ENCODE measurements around the gene PLA2G5. TPM values are rescaled to one million over a fixed set of nuclear protein-coding genes. Genes with fewer than 3 reads are reported as not detected.

Gene PLA2G5
- total and polyA plus RNA-seq, 2 of the 13 experiments (the other 11 are each of a cell fraction or from before 2014, with no cell fraction given): not detected

DNA sequence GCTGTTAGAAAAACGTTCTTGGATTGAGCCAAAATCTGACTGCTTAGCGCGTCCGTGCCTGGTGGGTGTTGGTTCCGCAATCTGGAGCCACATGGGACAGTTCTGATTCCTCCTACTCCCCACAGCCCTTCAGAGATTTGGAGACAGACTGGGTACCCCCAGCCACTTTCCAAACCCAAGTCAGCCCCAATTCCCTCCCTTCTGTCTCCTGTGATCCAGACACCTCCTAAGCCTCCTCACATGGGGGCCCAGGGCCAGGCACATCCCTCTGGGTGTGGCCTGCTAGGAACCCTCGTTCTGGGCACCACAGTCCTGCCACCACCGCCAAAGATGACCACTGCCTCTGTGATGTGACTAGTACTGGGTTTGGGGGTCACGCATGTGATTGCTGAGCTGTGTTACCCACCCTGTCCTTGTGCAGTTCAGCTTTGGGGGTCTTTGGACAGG is 4.8 kb downstream of the PLA2G5 start:
- DNase-seq (ENCODE audit: low spot score): no peak
- no peaks in the 10 kb centered on the region for H3K36me3 ChIP-seq (replicated peaks in 1 of 2; ENCODE audit: control insufficient read depth in 1 of 2, insufficient read depth in 2 of 2, low read length in 2 of 2)
- WGBS (ENCODE audit: low lambda C conversion rate): 53% methylated on average over 8 of the region's 8 CpGs
- peaks cover 0 to 29% of the 10 kb centered on the region in 2 experiments; a peak in 2 of 5 replicates for H3K27me3 ChIP-seq (ENCODE audit: control insufficient read depth in 1 of 2, insufficient read depth in 2 of 2, low read length in 2 of 2)
- BruUV-seq (replicated peaks): no TSS peak
- no peak for FAIRE-seq
- ChIA-PET CTCF (ENCODE audit: low intra/inter-chr PET ratio, low total read pairs) (no interaction called here), POLR2A (no interaction called here)
- no peak overlapping the region for H3K27ac ChIP-seq (ENCODE audit: extremely low read length, insufficient read depth, low read length)
- no peak overlapping the region for H3K4me3 ChIP-seq (replicated peaks in 1 of 3; ENCODE audit: insufficient read depth in 1 of 3, low read depth in 2 of 3, low read length in 3 of 3)
- H3K79me2 ChIP-seq (ENCODE audit: insufficient read depth, low read length): no peaks in the 10 kb centered on the region
- H4K20me1 ChIP-seq (ENCODE audit: insufficient read depth, low read length): no peaks in the 10 kb centered on the region
- H3K9ac ChIP-seq (ENCODE audit: insufficient read depth, low read depth, low read length): no peak overlapping the region
- TF ChIP-seq GPN1 (CRISPR knock-in tag; IDR thresholded peaks at IDR 0.05; ENCODE audit: borderline replicate concordance) (no peak), ZNF20 (CRISPR knock-in tag; IDR thresholded peaks at IDR 0.05) (no peak), ZNF841 (CRISPR knock-in tag; IDR thresholded peaks at IDR 0.05; ENCODE audit: borderline replicate concordance) (no peak), ATM (IDR thresholded peaks at IDR 0.05; ENCODE audit: borderline replicate concordance) (no peak), EHMT2 (IDR thresholded peaks at IDR 0.05; ENCODE audit: borderline replicate concordance, low read depth, low read length) (no peak), SNAPC2 (CRISPR knock-in tag; IDR thresholded peaks at IDR 0.05) (no peak), CREB1 (IDR thresholded peaks at IDR 0.05) (no peak), CREB1 (CRISPR knock-in tag; IDR thresholded peaks at IDR 0.05) (no peak), ZNF460 (CRISPR knock-in tag; IDR thresholded peaks at IDR 0.05; ENCODE audit: borderline replicate concordance) (no peak), TBP (CRISPR knock-in tag; IDR thresholded peaks at IDR 0.05) (no peak), ARNT (IDR thresholded peaks at IDR 0.05) (no peak), CCDC6 (CRISPR knock-in tag; IDR thresholded peaks at IDR 0.05) (no peak)
- in situ Hi-C loops (cut with HindIII; ENCODE audit: extremely low pct_ligation_motif_present, low pct_unique_long_range_greater_than_20kb): no loop called here
- H3K9me3 ChIP-seq (ENCODE audit: low read length): no peaks in the 10 kb centered on the region
- no peak for ATAC-seq
- intact Hi-C loops (cut with micrococcal nuclease; ENCODE audit: unreplicated experiment): no loop called here
- no peak overlapping the region for H3K4me2 ChIP-seq (ENCODE audit: low read depth, low read length)
- H3K4me1 ChIP-seq (ENCODE audit: insufficient read depth, low read length): no peaks in the 10 kb centered on the region
- H2AFZ ChIP-seq (ENCODE audit: low read length): no peak overlapping the region

DNA sequence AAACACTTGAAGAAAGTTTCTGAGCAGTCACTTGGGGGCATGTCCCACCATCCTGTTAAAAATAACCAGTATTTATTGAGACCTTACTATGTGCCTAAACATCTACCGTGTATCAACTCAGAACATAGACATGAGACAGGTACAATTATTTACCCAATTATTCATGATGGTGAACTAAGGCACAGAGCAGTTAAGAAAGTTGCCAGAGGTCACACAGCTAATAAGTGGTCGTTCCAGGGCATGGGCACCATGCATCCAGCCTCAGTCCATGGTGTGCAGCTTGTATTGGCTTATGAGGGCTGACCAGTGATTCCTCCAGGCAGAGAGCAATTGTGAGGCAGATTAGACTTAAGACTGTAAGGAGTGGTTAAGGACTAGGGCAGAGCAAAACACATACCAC is 5.4 kb downstream of the PLA2G5 start:
- H3K36me3 ChIP-seq (replicated peaks in 1 of 2; ENCODE audit: control insufficient read depth in 1 of 2, insufficient read depth in 2 of 2, low read length in 2 of 2): no peaks in the 10 kb centered on the region
- FAIRE-seq (no peak), DNase-seq (ENCODE audit: low spot score) (no peak), ATAC-seq (no peak)
- BruUV-seq (replicated peaks): no TSS peak
- 2% methylated on average over 2 of the region's 2 CpGs for WGBS (ENCODE audit: low lambda C conversion rate)
- 0 out of 2 replicates have a peak, but pooled peaks cover 2% of the 10 kb centered on the region for H3K4me1 ChIP-seq (ENCODE audit: insufficient read depth, low read length)
- no peaks in the 10 kb centered on the region for H3K79me2 ChIP-seq (ENCODE audit: insufficient read depth, low read length)
- no peak for TF ChIP-seq TOE1 (CRISPR knock-in tag; IDR thresholded peaks at IDR 0.05)
- peak; percentile 51; the same call in 1 of the 2 replicates for TF ChIP-seq ZNF768 (CRISPR knock-in tag; IDR thresholded peaks at IDR 0.05)
- TF ChIP-seq, protein P1, sequence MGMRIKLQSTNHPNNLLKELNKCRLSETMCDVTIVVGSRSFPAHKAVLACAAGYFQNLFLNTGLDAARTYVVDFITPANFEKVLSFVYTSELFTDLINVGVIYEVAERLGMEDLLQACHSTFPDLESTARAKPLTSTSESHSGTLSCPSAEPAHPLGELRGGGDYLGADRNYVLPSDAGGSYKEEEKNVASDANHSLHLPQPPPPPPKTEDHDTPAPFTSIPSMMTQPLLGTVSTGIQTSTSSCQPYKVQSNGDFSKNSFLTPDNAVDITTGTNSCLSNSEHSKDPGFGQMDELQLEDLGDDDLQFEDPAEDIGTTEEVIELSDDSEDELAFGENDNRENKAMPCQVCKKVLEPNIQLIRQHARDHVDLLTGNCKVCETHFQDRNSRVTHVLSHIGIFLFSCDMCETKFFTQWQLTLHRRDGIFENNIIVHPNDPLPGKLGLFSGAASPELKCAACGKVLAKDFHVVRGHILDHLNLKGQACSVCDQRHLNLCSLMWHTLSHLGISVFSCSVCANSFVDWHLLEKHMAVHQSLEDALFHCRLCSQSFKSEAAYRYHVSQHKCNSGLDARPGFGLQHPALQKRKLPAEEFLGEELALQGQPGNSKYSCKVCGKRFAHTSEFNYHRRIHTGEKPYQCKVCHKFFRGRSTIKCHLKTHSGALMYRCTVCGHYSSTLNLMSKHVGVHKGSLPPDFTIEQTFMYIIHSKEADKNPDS (CRISPR knock-in tag; IDR thresholded peaks at IDR 0.05): no peak
- TF ChIP-seq RXRB (CRISPR knock-in tag; IDR thresholded peaks at IDR 0.05; ENCODE audit: borderline replicate concordance): no peak
- no peaks in the 10 kb centered on the region for H3K9me3 ChIP-seq (ENCODE audit: low read length)
- intact Hi-C loops (cut with micrococcal nuclease; ENCODE audit: unreplicated experiment): no loop called here
- no peaks in the 10 kb centered on the region for H4K20me1 ChIP-seq (ENCODE audit: insufficient read depth, low read length)
- H2AFZ ChIP-seq (ENCODE audit: low read length): no peak overlapping the region
- H3K4me3 ChIP-seq (replicated peaks in 1 of 3; ENCODE audit: insufficient read depth in 1 of 3, low read depth in 2 of 3, low read length in 3 of 3): no peak overlapping the region
- H3K4me2 ChIP-seq (ENCODE audit: low read depth, low read length): no peak overlapping the region
- ChIA-PET POLR2A (no interaction called here), CTCF (ENCODE audit: low intra/inter-chr PET ratio, low total read pairs) (no interaction called here)
- in situ Hi-C loops (cut with HindIII; ENCODE audit: extremely low pct_ligation_motif_present, low pct_unique_long_range_greater_than_20kb): no loop called here
- H3K27me3 ChIP-seq (ENCODE audit: control insufficient read depth in 1 of 2, insufficient read depth in 2 of 2, low read length in 2 of 2): peaks cover 0 to 26% of the 10 kb centered on the region in 2 experiments; a peak in 2 of 5 replicates
- no peak overlapping the region for H3K27ac ChIP-seq (ENCODE audit: extremely low read length, insufficient read depth, low read length)
- H3K9ac ChIP-seq (ENCODE audit: insufficient read depth, low read depth, low read length): no peak overlapping the region
